SK-N-SH (cell line): ENCODE measurements around the gene LRCH4. TPM values are rescaled to one million over a fixed set of nuclear protein-coding genes. Genes with fewer than 3 reads are reported as not detected.

Source experiments
- CTCF ChIA-PET: fragments of 300-600, 350-600 bp; formaldehyde crosslinking; extraction: SDS; loops from one replicate; lab custom pipeline; 2021; lab: Yijun Ruan, JAX
- POLR2A ChIA-PET: fragments of 350-600 bp; sonication (Branson Sonifier 250); formaldehyde crosslinking; extraction: SDS; loops from one replicate; lab custom pipeline; 2020; ENCODE audit warnings: antibody characterized with exemption, inconsistent platforms; lab: Yijun Ruan, JAX
- DNase-seq: peaks from one replicate; pipeline ENCODE4 v3.0.0; 2012
- H2AFZ ChIP-seq: fragments of 200-600 bp; sonication (generic); 2 replicates; pipeline ENCODE4 v1.8.1; 2016; ENCODE audit warnings: antibody characterized with exemption, mild to moderate bottlenecking, low read depth
- H3F3A ChIP-seq: fragments of 200-600 bp; sonication (generic); replicated peaks from 2 replicates; pipeline ENCODE3; 2016; ENCODE audit warnings: antibody characterized with exemption, mild to moderate bottlenecking; ENCODE audit not compliant: insufficient read depth
- H3K27ac ChIP-seq, 2 experiments: fragments of 200-500 bp in 1 of 2; fragments of 200-600 bp in 1 of 2; sonication (Bioruptor generic) in 1 of 2; sonication (generic), shearing (Covaris generic) in 1 of 2; 2 replicates each; pipeline versions ENCODE4 v1.5.1 to v1.6.1; 2014 to 2016; ENCODE audit warnings: low read depth in 2 of 2, inconsistent platforms in 1 of 2, low read length in 1 of 2, mild to moderate bottlenecking in 1 of 2, mixed read lengths in 1 of 2
- H3K27me3 ChIP-seq: fragments of 200-600 bp; sonication (generic), shearing (Covaris generic); 2 replicates; pipeline ENCODE4 v1.6.1; 2016; ENCODE audit warnings: mixed run types; ENCODE audit not compliant: insufficient read depth
- H3K36me3 ChIP-seq, 2 experiments: fragments of 200-500 bp in 1 of 2; fragments of 200-600 bp in 1 of 2; sonication (Bioruptor generic) in 1 of 2; sonication (generic) in 1 of 2; replicated peaks in 1 of 2; 2 replicates each; pipeline versions ENCODE3 to v1.5.1; 2014 to 2016; ENCODE audit warnings: low read length in 1 of 2, mild to moderate bottlenecking in 1 of 2; ENCODE audit not compliant: insufficient read depth in 2 of 2, control insufficient read depth in 1 of 2
- H3K4me1 ChIP-seq, 2 experiments: fragments of 200-500 bp in 1 of 2; fragments of 200-600 bp in 1 of 2; sonication (Bioruptor generic) in 1 of 2; sonication (generic), shearing (Covaris generic) in 1 of 2; 2 replicates each; pipeline versions ENCODE4 v1.5.1 to v1.6.1; 2014 to 2016; ENCODE audit warnings: low read depth in 1 of 2, low read length in 1 of 2, mixed run types in 1 of 2; ENCODE audit not compliant: insufficient read depth in 2 of 2, control insufficient read depth in 1 of 2
- H3K4me2 ChIP-seq: fragments of 200-600 bp; sonication (generic), shearing (Covaris generic); 2 replicates; pipeline ENCODE4 v1.6.1; 2017; ENCODE audit warnings: mixed run types
- H3K4me3 ChIP-seq, 2 experiments: fragments of 200-500 bp in 1 of 2; fragments of 200-600 bp in 1 of 2; sonication (Bioruptor generic) in 1 of 2; sonication (generic), shearing (Covaris generic) in 1 of 2; 2 replicates each; pipeline versions ENCODE4 v1.5.1 to v1.8.1; 2014 to 2016; ENCODE audit warnings: low read depth in 2 of 2, inconsistent platforms in 1 of 2, low read length in 1 of 2, mild to moderate bottlenecking in 1 of 2, mixed read lengths in 1 of 2, moderate library complexity in 1 of 2
- H3K79me2 ChIP-seq: fragments of 200-600 bp; sonication (generic); 2 replicates; pipeline ENCODE4 v1.8.1; 2017; ENCODE audit warnings: mild to moderate bottlenecking; ENCODE audit not compliant: insufficient read depth
- H3K9ac ChIP-seq: fragments of 200-600 bp; sonication (generic); 2 replicates; pipeline ENCODE4 v1.6.1; 2017; ENCODE audit warnings: mixed run types
- H3K9me2 ChIP-seq: fragments of 200-600 bp; sonication (generic); 2 replicates; pipeline ENCODE4 v1.6.1; 2017; ENCODE audit warnings: mixed run types
- H3K9me3 ChIP-seq: fragments of 200-600 bp; sonication (generic); 2 replicates; pipeline ENCODE4 v1.6.1; 2017; ENCODE audit warnings: mixed run types, mild to moderate bottlenecking, moderate library complexity
- H4K20me1 ChIP-seq: fragments of 200-600 bp; sonication (generic); 2 replicates; pipeline ENCODE4 v1.6.1; 2017; ENCODE audit warnings: mild to moderate bottlenecking, mixed run types; ENCODE audit not compliant: insufficient read depth
- CHD2 ChIP-seq: fragments of 150-350 bp; IDR thresholded peaks from 2 replicates; pipeline ENCODE4 v1.6.1; 2018; ENCODE audit warnings: low read length; ENCODE audit not compliant: partially characterized antibody
- ELF1 ChIP-seq: IDR thresholded peaks from 2 replicates; pipeline ENCODE4 v1.4.0; 2012
- EP300 ChIP-seq, 2 experiments: IDR thresholded peaks; 2 replicates each; pipeline versions ENCODE4 v1.4.0 to v1.6.1; 2012; ENCODE audit warnings: borderline replicate concordance in 1 of 2, low read depth in 1 of 2, low read length in 1 of 2
- FOSL2 ChIP-seq: IDR thresholded peaks from 2 replicates; pipeline ENCODE4 v1.4.0; 2012; ENCODE audit warnings: low read depth, mild to moderate bottlenecking, moderate library complexity, borderline replicate concordance
- FOXM1 ChIP-seq: IDR thresholded peaks from 2 replicates; pipeline ENCODE4 v1.4.0; 2012; ENCODE audit warnings: low read depth, mild to moderate bottlenecking
- GABPA ChIP-seq: IDR thresholded peaks from 2 replicates; pipeline ENCODE4 v1.4.0; 2012; ENCODE audit warnings: low read depth, mild to moderate bottlenecking
- MAX ChIP-seq: IDR thresholded peaks from 2 replicates; pipeline ENCODE4 v1.4.0; 2012; ENCODE audit warnings: low read depth
- MEF2A ChIP-seq: IDR thresholded peaks from 2 replicates; pipeline ENCODE4 v1.4.0; 2012; ENCODE audit warnings: low read depth, borderline replicate concordance
- NFIC ChIP-seq: IDR thresholded peaks from 2 replicates; pipeline ENCODE4 v1.4.0; 2012; ENCODE audit warnings: borderline replicate concordance
- REST ChIP-seq: IDR thresholded peaks from 2 replicates; pipeline ENCODE4 v1.6.1; 2012; ENCODE audit warnings: mild to moderate bottlenecking, low read depth, low read length, moderate library complexity
- RFX5 ChIP-seq: IDR thresholded peaks from 2 replicates; pipeline ENCODE4 v1.6.1; 2012; ENCODE audit warnings: mild to moderate bottlenecking, improper control_type of control experiment, low read length
- SMC3 ChIP-seq: IDR thresholded peaks from 2 replicates; pipeline ENCODE4 v1.6.1; 2012; ENCODE audit warnings: low read depth, low read length, improper control_type of control experiment
- whole genome bisulfite sequencing: methylation state at CpG from one replicate; pipeline ENCODE4 v1.1.6; 2017; ENCODE audit warnings: low lambda C conversion rate; 5-methylcytosine and 5-hydroxymethylcytosine counted together
- polyA plus RNA-seq, 3 experiments: library from polyadenylated mRNA; depleted of rRNA; stranded (reverse); fragments of >200 nt; gene quantifications; 2 replicates each; pipeline ENCODE4 v1.2.3, GENCODE V29; 2012
- TF ChIP-seq, protein P1 (sequence below): IDR thresholded peaks from 2 replicates; pipeline ENCODE4; 2012
- TF ChIP-seq, protein P2 (sequence below): fragments of 150-350 bp; IDR thresholded peaks from 2 replicates; pipeline ENCODE4 v1.6.1; 2016; ENCODE audit warnings: mild to moderate bottlenecking, low read depth, low read length

Gene LRCH4
- polyA plus RNA-seq, 1 of the 3 experiments (the other 2 are of a cell fraction), result 29.8 TPM

- no peaks in the 10 kb centered on the region for H3K9me2 ChIP-seq
- H3K4me2 ChIP-seq, result no peak overlapping the region
- H3K36me3 ChIP-seq, result peaks cover 27 to 61% of the 10 kb centered on the region in 2 experiments
- no peaks in the 10 kb centered on the region; a peak in 1 of 4 replicates for H3K4me1 ChIP-seq
- no peak overlapping the region for H2AFZ ChIP-seq
- H3K27ac ChIP-seq, result no peak overlapping the region
- H3K4me3 ChIP-seq, result no peak overlapping the region
- ChIA-PET POLR2A (interaction anchor here (0.6 kb wide), 1 partner anchor 105 kb away, joined by 3 read pairs; no protein-coding TSS in a partner anchor), CTCF (interaction anchor here (0.9 to 4.3 kb wide), 5 partner anchors 11 to 126 kb away, joined by 4 to 30 read pairs (median 4); no protein-coding TSS in a partner anchor)
- 96% methylated on average over 23 of the region's 28 CpGs for WGBS
- DNase-seq, result no peak
- no peaks in the 10 kb centered on the region for H3K27me3 ChIP-seq
- TF ChIP-seq, protein P1, sequence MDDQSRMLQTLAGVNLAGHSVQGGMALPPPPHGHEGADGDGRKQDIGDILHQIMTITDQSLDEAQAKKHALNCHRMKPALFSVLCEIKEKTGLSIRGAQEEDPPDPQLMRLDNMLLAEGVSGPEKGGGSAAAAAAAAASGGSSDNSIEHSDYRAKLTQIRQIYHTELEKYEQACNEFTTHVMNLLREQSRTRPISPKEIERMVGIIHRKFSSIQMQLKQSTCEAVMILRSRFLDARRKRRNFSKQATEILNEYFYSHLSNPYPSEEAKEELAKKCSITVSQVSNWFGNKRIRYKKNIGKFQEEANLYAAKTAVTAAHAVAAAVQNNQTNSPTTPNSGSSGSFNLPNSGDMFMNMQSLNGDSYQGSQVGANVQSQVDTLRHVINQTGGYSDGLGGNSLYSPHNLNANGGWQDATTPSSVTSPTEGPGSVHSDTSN, result no peak
- TF ChIP-seq ELF1 (no peak), MAX (no peak), NFIC (no peak), FOSL2 (no peak), GABPA (no peak), MEF2A (no peak), SMC3 (no peak), RFX5 (no peak), REST (no peak), EP300 (IDR thresholded peaks at IDR 0.05; ENCODE audit: borderline replicate concordance in 1 of 2, low read depth in 1 of 2, low read length in 1 of 2) (no peak), CHD2 (no peak), FOXM1 (no peak)
- TF ChIP-seq, protein P2, sequence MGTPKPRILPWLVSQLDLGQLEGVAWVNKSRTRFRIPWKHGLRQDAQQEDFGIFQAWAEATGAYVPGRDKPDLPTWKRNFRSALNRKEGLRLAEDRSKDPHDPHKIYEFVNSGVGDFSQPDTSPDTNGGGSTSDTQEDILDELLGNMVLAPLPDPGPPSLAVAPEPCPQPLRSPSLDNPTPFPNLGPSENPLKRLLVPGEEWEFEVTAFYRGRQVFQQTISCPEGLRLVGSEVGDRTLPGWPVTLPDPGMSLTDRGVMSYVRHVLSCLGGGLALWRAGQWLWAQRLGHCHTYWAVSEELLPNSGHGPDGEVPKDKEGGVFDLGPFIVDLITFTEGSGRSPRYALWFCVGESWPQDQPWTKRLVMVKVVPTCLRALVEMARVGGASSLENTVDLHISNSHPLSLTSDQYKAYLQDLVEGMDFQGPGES, result no peak
- no peaks in the 10 kb centered on the region for H3K9me3 ChIP-seq
- H3K79me2 ChIP-seq, result peaks cover 12% of the 10 kb centered on the region
- H3F3A ChIP-seq, result no peaks in the 10 kb centered on the region
- no peak overlapping the region for H3K9ac ChIP-seq
- H4K20me1 ChIP-seq, result peaks cover 16% of the 10 kb centered on the region
These were observed 7.4 kb downstream of the LRCH4 start for GRCh38 chr7:100578246-100579183.
